ENCODE results near the gene LPIN1.
"Not testable (repeated sequence)": the region's sequence is repeated elsewhere in the genome, so short reads cannot be mapped to it uniquely, and the experiment has no call there.

The LPIN1 gene

DNA sequence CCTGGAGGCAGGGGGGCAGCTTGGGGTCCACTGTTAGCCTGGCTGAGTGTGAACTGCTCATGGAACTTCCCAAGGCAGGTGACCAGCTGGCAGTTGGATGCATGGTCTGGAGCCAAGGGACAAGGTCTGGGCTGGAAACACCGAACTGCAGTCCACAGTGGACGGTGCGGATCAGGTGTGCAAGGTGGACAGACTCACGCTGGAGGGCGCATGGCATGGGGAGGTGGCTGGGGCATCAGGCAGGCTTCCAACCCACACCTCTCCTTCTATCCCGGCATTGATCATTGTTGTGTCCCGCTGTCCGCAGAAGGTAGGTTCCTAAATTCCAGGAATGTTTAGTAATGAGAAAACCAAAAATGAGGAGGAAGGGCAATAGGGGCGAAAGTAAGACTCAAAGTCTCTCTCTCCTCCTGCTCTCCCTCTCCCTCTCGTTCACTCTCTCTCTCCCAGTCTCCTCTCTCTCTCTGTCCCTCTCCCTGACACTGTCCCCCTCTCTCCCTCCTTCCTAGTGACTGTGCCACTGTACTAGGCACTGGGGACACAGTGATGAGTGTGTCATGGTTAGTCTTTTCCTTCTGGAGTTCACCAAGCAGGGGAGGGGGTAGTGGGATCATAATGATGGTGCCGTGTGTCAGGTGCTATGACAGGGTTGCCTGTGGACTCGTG lies 30.3 kb upstream of the LPIN1 start:
- DNase-seq, result no peak

DNA sequence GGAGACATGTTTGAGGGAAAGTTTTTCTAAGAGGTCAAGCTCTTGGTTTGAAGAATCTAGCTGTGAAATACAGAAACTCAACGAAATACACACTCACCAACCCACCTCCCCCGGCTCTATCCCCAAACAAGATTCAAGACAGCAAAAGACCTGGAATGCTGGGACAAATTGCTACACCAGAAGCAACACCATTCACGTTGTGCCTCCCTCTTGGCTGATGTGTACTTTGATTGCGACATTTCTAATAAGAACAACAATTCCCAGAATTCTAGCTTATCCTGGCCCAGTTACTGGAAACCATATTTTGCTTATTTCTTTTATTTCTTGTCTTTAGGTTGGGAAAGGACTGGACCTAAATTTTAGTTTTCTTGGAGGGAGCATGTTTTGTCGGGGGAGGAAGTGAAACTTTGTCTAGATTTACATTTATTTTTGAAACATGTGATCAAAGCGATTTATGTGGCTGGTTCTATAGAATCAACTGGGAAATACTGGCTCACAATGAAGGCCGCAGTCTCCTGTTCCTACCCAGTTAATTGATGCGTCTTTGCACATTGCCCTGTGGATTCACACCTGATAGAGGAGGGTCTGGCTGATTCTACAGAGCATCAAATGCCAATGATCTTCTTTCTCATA lies 29.6 kb upstream of the LPIN1 start:
- no peak for DNase-seq

DNA sequence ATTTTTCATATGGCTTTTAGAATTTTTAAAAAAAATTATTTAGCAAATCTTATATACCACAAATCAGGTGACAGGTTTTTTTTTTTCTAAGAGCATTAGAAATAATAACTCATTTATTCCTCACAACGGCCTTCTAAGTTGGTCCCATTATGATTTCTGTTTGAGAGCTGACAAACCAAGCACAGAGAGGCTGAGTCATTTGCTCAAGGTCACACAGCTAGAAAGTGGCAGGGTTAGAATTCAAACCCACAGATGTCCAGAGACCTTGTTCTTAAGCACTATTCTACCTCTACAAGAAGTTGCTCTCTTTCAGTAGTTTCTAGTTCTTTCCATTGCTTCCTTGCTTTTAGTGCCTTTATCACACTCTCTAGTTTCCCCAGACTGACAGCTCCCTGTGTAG lies 28.8 kb upstream of the LPIN1 start:
- DNase-seq, result no peak

DNA sequence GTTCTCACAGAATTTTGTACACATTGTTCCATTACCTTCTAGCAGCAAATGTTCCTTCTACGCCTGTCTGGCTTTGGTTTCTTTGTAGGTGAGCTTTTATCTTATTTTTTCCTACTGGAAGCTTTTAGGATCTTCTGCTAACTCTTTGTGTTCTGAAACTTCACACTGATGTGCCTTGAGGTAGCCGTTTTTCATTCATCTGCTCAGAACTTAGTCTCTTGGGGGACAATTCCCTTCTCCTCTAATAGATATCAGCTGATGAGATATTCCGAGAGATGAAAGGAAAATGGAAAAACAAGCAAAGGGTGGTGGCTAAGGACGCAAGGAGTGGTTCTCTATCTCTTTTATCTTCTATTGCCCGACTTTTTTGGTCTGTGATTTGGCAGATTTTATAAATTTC lies 27.8 kb upstream of the LPIN1 start:
- DNase-seq, result no peak

DNA sequence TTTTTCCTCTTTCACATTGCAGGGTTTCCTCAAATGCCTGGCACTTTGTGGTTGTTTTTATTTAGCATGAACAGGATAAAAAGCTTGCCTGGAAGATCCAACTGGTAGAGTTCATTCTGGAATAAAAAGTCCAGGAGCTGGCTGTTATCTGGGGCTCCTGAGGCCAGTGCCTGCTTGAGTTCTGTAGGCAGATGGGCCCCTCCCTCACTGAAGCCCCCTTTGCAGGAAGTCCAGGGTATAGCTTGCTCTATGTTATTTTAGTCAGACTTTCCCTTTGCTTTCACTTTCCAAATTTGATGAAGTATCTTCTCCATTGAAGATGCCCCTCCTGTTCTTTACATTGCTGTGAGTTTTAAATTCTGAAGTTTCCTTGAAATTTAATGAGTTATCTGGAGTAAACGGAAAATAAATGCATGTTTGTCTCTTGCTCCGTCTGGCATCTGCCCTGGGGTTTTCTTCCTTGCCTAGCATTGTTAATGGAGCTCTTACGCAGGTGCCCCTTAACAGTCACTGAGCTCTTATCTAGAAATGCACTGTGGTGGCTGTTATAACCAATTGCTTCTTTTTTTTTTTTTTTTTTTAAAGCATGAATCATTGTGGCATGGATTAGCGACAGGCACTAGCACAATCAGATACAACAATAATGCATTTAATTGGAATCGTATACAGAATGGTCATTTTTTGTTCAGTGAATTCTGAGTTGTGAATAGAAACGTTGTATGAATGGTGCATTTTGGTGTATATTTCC lies 27.0 kb upstream of the LPIN1 start:
- no peak for DNase-seq

DNA sequence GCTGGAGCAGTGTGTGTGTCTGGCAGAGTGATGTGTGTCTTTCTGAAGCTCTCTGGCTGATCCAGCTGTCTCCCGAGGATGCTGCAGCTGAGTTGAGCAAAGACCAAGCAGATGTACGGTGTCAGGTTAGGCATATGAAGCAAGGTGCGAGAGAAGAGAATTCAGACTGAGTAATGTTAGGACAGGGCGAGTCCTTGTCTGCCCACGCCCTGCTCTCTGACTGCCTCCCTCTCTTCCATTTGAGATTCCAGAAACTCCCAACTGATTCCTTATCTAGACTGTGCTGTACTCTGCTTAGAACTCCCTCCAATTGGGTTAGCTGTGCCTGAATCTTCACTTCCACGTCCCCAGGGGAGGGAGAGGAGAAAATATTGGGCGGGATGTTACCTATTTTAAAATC lies 25.7 kb upstream of the LPIN1 start:
- DNase-seq, result no peak

DNA sequence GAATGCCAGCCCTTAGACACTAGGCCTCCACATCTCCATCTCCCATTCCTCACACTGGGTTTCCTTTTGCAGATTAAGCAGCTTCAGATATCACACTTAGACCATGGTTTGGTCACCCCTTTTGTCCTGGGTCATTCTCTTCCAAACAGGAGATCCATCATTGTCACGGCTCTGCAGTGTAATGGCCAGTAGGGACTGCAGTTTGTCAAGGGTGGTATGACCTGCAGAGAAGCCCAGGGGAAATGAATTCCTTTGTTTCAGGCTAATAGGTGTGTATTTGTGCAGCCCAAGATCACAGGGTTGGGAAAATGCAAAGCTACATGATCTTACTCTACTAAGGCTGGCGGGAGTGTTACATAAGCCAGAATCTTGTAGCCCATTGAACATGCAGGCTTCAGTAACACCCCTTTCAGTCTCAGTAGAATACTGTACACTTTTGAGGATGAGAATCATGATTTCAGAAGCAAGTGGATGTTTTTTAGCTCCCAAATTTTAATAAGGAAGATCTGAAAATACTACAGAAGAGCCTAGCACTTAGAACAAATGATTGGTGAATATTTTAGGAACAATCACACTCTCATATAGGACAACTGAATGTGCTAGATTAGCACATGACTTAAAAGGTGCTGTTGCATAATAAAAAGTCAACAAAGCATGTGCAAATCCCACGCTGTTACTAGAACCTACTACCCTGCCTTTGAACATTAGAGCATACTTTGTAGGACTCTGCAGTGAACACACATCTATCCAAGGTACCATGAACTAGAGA lies 24.0 kb upstream of the LPIN1 start:
- DNase-seq, result no peak

DNA sequence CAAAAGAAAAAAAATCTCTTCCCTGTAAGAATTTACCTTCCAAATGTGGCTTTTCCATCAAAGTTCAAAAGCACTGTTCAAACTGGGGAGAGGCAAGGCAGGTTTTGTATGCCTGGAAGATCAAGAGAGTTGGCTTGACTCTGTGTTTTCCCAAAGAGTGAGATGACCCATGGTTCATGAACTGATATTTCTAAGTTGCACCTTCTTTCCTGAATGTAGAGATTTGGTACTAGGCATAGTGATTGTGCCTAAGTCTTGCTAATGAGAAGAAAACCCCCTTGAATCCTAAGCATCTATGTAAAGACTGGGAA lies 23.4 kb upstream of the LPIN1 start:
- DNase-seq, result no peak

DNA sequence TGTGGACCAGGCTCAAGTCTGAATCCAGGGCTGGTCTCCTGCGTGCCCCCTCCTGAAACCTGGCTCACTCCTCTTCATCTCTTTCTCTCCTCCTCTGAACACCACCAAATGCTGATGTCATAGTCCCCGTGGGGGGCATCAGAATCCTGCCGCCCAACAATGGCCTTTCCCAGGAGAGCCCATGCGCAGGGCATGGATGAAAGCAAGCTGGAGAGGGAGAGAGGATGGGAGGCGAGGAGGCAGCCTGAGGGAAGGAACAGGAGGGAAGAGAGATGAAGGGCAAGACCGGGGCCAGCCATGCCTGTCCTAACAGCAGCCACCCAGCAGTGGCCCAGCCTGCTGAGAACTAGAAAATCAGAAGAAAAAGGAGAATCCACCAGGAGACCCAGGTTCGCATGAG lies 22.3 kb upstream of the LPIN1 start:
- no peak for DNase-seq

DNA sequence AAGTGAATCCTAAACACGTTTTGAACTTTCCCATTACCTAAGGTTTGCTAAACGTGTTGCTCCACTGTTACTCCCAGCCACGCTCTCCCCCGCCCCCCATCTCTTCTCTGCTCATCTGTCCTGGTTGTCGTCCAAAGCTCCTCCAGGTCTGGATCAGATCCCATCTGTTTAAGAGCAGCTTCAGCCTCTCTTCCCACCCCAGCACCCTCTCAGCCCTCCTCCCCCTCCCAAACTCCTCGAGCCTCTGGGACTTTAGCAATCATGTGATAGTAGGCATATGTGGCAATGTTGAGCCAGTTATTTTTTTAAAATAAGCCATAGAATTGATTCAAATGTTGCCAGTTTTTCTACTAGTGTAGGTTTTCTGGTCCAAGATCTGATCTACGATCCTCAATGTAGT lies 20.0 kb upstream of the LPIN1 start:
- peak; percentile 28 for DNase-seq

DNA sequence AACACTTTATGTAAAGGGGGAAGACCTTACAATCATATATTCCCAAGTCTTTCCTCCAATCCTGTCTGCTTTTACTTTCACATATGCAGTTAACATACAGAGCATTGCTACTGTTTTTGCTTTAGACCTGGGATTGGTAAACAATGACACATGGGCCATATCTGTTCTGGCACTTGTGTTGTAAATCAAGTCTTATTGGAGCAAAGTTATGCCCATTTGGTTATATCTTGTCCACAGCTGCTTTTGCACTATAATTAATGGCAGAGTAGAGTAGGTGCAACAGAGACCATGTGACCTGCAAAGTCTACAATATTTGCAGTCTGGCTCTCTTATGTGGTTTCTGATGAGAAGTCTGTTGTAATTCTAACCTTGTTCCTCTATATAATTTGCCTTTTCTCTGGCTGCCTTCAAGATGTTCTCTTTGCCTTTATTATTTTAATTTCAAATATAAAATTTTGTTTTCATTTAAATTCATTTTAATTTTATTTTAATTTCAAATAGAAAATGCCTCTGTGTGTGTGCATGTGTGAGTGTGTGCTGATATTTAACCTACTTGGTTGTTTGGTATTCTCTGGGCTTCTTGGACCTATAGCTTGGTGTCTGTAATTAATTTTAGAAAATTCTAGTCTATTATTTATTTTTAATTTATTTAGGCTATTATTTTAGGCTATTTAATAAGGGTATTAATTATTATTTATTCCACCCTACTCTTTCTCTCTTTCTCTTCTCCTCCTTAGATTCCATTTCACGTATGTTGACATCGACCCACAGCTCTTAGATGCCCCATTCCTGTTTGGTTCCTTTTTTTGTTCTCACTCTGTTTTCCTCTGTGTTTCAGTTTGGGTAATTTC lies 16.8 kb upstream of the LPIN1 start:
- no peak for DNase-seq

DNA sequence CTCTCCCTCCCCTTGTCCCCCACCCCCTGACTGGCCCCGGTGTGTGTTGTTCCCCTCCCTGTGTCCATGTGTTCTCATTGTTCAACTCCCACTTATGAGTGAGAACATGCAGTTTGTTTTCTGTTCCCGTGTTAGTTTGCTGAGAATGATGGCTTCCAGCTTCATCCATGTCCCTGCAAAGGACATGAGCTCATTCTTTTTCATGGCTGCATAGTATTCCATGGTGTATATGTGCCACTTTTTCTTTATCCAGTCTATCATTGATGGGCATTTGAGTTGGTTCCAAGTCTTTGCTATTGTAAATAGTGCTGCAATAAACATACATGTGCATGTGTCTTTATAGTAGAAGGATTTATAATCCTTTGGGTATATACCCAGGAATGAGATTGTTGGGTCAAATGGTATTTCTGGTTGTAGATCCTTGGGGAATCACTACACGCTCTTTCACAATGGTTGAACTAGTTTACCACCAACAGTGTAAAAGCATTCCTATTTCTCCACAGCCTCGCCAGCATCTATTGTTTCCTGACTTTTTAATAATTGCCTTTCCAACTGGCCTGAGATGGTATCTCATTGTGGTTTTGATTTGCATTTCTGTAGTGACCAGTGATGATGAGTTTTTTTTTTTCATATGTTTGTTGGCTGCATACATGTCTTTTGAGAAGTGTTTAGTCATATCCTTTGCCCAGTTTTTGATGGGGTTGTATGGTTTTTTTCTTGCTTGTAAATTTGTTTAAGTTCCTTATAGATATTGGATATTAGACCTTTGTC lies 15.0 kb upstream of the LPIN1 start:
- not testable (repeated sequence) for DNase-seq

DNA sequence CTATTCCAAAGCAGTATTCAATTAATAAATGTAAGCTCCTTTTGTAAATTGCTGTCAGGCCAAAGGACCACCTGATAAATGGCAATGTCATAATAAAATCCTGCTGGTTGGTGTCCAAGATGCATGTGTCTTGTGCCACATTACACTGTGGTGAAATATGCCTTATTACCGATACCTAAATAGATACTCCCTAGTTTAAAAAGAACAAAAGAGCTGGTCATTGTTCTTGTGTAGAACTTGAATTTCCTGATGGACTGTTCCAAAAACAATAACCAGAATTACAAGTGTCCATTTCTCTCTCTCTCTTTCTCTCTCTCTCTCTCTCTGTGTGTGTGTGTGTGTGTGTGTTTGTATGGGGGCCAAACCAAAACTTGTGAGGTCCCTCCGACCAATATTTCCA lies 13.8 kb upstream of the LPIN1 start:
- no peak for DNase-seq

DNA sequence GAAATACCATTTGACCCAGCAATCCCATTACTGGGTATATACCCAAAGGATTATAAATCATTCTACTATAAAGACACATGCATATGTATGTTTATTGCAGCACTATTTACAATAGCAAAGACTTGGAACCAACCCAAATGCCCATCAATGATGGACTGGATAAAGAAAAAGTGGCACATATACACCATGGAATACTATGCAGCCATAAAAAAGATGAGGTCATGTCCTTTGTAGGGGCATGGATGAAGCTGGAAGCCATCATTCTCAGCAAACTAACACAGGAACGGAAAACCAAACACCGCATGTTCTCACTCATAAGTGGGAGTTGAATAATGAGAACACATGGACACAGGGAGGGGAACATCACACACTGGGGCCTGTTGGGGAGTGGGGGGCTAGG lies 8.6 kb upstream of the LPIN1 start:
- DNase-seq, result not testable (repeated sequence)

DNA sequence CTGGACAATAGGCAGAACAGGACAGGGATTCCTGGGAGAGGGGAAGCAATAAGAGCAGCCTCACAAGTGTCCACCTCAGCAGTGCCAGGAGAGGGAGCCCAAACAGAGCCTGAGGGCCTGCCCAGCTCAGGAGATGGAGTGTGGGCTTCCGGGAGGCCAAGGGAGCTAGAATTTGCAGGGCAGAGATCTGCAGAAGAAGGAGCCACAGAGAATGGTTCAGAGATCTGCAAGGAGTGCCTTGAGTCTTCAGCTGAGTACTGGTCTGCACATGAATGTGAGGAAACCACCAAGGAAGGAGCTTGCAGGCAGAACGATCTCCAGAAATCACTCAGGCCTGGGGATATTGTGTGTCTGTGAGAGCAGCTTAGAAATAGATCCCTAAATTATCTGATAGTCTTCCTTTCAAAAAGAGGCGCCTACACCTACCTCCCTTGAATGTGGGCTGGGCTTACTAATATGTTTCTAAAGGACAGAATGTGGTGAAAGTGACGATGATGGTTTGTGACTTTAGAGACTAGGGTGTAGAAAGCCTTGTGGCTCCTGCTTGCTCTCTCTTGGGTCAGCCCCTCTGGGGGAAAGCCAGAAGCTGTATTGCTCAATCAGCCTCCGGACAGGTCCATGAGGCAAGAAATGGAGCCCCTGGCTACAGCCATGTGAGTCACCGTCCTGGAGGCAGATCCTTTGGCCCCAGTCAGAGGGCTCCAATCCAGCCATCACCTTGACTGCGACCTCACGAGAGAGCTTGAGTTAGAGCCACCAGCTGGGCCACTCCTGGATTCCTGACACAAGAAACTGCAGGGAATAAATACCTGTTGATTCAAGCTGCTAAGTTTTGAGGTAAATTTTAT lies 7.6 kb upstream of the LPIN1 start:
- DNase-seq, result no peak

DNA sequence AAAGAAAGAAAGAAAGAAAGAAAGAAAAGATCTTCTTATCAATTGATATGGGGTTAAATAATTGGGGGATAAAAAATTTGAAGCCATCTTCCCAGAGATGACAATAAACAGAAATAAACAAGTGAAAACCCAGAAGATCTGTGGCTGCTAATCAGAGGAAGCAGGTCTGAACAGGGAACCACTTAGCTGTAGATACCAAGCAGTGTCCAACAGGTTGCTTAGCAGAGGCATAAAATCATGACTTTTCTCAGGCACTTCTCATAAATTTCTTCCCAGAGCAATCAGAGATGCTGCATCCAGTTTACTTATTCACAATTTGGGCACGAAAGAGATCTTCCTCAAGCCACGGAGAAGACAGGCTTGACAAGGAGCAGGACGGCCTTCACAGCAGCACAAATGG lies 5.7 kb upstream of the LPIN1 start:
- no peak for DNase-seq

DNA sequence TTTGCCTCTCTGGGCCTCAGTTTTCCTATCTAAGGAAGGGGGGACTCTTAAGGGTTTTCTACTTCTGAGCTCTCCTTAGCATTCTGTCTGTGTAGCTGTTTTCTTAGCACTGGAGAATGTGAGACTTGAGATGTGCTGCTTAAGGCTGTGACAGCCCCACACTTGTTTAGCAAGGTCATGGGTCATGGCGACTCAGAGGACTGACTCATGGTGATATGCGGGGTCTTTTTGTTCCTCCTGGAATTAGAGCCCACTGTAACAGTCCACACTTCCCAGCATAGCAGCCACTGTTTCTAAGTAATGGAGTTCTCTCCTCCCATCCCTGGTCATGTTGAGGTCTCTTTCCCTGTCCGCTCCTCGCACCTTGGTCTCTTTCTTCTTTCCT lies 4.1 kb upstream of the LPIN1 start:
- no peak for DNase-seq

DNA sequence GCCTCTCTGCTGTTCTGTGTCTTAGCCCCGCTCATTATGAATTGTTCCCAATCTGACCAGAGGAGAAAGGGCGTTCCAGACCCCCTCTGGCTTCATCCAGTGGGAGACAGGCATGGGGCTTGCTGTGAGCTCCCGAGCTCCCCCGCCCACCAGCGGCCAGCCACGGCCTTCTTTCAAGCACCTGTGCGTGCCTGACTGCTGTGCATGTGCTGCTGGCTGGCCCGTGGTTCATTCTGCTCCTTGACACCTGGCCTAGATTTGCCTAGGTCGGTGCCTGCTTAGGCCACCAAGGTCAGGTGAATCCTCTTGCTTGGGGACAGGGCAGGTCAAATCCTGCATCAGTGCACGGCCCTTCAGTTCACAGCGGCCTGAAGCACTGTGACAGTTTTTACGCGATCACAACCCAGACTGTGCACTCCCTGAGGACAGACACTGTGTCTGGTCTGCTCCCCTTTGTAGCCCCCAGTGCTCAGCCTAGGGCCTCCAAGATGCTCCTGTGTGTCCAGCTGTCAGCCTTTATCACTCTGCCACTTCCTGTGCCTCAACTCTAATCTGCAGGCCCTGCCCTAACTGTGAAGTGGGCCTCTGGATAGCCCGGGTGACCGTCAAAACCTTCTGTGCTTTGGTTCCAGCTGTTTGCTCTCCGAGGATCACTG lies 3.6 kb upstream of the LPIN1 start:
- no peak for DNase-seq

DNA sequence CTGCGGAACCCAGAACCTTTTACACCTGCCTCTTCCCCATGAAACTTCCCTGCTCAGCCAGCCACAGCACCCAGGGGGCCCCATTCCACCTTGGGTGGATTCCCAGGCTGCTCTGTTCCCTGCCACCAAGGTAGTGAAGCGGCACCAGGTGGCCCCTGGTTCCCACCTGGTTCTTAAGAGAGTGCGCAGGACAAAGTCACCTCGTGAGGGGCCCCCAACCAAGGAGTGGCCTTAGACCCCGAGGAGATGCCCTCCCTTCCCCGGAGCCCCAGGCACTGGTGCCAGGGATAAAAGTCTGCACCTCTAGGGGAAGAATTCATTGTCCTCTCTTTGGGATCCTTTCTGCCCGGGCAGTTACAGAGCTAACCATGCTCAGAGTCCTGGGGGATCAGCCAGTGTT lies 3.1 kb upstream of the LPIN1 start:
- no peak for DNase-seq

DNA sequence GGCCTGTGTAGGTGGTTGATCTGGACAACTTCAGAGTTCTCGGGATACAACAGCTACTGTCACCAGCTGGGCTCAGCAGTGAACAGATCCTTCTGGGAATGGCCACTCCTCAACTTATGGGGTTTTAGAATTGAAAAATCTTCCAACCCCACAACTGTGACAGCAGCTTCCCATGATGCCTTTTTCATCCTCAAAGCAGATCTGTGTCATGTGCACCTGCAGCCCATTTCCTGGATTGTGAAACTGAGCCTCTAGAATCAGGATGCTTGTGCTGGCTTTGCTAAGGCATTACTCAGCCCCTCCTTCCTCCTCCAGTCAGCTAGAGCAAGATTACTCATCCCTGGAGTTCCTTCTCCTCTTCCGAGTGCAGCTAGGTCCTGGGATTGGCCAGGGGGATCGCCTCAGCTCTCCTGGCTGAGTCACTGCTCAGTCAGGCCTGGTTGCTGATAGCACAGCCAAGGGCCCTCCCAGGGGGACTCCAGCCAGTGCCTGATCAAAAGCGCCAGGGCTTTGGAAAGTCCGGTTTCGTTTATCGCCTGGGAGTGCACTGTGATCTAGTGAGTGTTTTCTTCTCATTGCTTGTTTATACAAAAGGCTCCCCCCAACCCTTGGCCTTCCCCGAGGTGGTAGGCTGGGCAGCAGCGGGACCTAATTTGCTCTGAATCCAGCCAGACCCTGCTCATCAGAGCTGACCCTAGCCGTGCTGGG lies 2.4 kb upstream of the LPIN1 start:
- DNase-seq, result peak; percentile 91
